ENCODE measurements around the gene MALSU1.
A peak's percentile ranks its signal among the peaks of the same experiment; 100 is the strongest.
"Not testable (repeated sequence)": the region's sequence is repeated elsewhere in the genome, so short reads cannot be mapped to it uniquely, and the experiment has no call there.

Gene MALSU1

DNA sequence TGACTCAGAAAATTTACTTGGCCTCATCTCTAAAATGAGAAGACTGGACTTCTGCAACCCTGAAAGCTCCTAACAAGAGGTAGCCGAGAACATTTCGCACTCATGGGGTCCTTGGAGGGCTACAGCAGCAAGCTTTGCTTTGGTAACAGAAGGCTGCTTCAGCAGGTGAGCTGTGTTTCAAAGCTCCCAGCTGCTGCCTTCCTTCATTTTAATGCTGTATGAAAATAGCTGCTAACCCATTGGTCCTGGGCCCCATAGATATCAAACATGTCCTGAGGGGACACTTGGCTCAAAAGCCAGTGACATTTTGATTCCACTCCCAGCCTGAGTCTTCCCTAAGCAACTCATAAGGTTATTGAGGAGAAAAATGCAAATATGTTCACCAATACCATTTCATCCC is 14.3 kb upstream of the MALSU1 start:
- Histone ChIP-seq H3K4me3 (no peak overlapping the region), H3K27ac (no peak overlapping the region)

- Histone ChIP-seq H3K4me3 (no peak overlapping the region), H3K27ac (no peak overlapping the region)
These were observed 13.2 kb upstream of the MALSU1 start for GRCh38 chr7:23285657-23286646.

GRCh38 chr7:23287612-23288011 is 11.5 kb upstream of the MALSU1 start:
- Histone ChIP-seq H3K4me3 (no peak overlapping the region), H3K27ac (no peak overlapping the region)

DNA sequence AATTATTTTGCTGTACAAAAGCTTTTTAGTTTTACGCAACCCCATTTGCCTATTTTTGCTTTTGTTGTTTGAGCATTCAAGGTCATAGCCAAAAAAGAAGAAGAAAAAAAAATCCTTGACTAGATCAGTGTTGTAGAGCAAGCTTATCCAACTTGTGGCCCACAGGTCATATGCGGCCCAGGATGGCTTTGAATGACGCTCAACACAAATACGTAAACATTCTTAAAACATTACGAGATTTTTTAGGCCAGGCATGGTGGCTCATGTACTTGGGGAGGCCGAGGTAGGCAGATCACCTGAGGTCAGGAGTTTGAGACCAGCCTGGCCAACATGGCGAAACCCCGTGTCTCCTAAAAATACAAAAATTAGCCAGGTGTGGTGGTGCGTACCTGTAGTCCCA is 8.1 kb upstream of the MALSU1 start:
- Histone ChIP-seq H3K27ac (no peak overlapping the region), H3K4me3 (no peak overlapping the region)

- Histone ChIP-seq H3K27ac (no peak overlapping the region), H3K4me3 (no peak overlapping the region)
These were observed 7.1 kb upstream of the MALSU1 start for GRCh38 chr7:23291957-23292560.

DNA sequence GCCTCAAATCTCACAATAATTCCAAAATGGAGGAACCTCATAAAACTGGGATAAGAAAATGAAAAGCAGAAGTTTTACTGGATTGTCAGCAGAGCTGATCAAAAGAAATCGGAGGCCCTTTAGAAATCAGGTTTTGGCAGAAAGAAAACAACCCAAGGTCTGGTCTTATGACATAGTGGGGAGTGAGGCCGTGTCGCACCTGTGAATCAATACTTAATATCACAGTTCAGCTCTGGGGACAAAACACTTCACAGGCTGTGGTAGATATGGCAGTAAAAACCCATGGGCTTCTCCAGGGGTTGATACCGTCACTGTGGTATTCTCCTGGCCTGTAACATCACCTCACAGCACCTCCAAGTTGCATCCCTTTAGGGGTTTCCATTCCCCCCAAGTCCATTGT is 6.5 kb upstream of the MALSU1 start:
- H3K4me3 ChIP-seq = no peak overlapping the region
- no peak overlapping the region for H3K27ac ChIP-seq

- no peak overlapping the region for H3K4me3 ChIP-seq
- no peak overlapping the region for H3K27ac ChIP-seq
These were observed 5.6 kb upstream of the MALSU1 start for GRCh38 chr7:23293500-23294073.

DNA sequence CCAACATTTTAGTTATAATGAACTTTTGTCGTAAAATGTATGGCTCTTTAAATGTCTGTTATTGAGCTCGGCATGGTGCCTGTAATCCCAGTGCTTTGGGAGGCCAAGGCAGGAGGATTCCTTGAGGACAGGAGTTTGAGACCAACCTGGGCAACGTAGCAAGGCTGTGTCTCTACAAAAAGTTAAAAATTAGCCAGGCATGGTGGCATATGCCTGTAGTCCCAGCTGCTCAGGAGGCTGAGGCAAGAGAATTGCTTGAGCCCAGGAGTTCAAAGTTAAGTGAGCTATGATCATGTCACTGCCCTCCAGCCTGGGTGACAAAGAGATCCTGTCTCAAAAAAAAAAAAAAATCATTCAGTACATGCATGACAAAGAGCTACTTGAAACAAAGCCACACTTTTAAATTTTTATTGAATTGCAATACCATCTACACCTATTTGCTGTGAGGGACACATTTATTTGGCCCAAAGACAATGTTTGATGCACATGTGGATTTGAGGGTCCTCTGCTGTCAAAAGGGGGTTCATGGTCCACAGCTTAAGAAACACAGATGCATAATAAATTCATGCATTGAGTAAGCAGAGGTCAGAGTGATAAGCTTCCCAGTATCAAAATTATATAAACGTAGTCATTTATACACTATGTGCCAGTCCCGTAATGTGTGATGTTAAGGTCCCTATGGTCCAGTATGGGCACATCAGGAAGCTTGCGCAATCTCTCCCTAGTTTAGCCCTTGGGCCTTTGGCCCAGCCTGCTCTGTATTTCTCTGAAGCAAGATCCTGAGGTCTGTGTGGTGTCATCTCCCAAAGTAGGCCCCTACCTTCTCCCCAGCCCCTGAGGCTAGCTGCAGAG is 4.4 kb upstream of the MALSU1 start:
- no peak overlapping the region for H3K4me3 ChIP-seq
- no peak overlapping the region for H3K27ac ChIP-seq

DNA sequence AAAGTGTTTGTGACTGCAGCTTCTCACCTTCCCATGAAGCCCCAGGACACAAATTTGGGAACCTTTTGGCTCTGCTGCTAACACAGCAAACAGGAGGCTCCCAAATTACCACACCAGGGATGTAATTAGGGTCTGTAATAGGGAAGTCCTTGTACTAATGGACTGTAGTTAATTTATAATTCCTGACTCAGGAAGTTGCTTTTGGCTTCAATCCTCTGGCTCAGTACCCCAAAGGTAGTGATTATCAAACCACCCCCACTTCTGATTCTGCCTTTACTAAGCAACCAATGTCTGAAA is 3.8 kb upstream of the MALSU1 start:
- no peak overlapping the region for H3K27ac ChIP-seq

GRCh38 chr7:23298141-23298881 is 828 bp upstream of the MALSU1 start:
- Histone ChIP-seq H3K4me3 (peak overlapping the region; percentile 71 to 98 (median 88)), H3K27ac (peak overlapping the region in 19 of 21 experiments; percentile 57 to 94 (median 88))

More for the DNA sequence above, 3.8 kb upstream of the MALSU1 start:
- H3K4me3 ChIP-seq = no peak overlapping the region

- peak overlapping the region; percentile 71 to 98 (median 88) for H3K4me3 ChIP-seq
- H3K27ac ChIP-seq = peak overlapping the region; percentile 65 to 94 (median 87)
These were observed 696 bp downstream of the MALSU1 start for GRCh38 chr7:23299770-23300300.

- Histone ChIP-seq H3K27ac (no peak overlapping the region), H3K4me3 (no peak overlapping the region)
These were observed 7.9 kb downstream of the MALSU1 start for GRCh38 chr7:23306936-23307521.

- H3K27ac ChIP-seq = no peak overlapping the region
- H3K4me3 ChIP-seq = no peak overlapping the region
These were observed 9.6 kb downstream of the MALSU1 start for GRCh38 chr7:23308754-23309153.

DNA sequence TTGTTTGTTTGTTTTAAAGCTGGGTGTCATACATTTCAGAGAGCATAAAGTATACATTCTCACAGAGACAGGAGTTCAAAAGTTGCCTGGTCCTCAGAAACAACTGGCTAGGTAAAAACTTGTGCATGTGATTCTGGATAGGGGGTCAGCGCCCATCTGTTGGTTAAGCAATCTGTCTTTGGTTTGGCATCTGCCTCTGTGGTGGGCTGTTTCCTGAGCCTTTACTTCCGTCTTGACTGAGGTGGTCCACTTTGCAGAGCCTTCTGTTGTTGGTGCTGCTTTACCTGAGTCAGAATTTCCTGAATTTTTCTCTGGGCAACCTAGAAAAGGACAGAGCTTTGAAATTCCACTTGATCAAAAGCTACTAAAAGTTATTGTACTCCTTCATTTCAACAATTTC is 13.0 kb downstream of the MALSU1 start:
- H3K4me3 ChIP-seq, H3K27ac ChIP-seq: not testable (repeated sequence)

DNA sequence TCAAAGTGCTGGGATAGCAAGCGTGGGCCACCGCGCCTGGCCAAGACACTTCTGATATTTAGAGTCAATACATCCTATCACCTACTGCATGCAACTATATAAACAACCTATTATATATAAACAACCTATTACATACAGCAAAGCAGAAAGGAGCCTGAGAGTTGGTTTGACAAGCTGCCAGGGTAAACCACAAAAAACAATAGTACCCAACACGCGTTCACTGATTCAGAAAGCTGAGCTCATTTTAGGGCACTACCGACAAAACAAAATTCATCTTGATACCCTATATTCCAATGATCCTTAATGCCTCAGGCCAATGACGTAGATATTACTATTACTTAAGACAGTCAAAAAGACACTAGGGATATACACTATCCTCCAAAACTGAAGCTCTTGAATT is 16.2 kb downstream of the MALSU1 start:
- Histone ChIP-seq H3K27ac (no peak overlapping the region), H3K4me3 (no peak overlapping the region)

GRCh38 chr7:23331132-23331531 is 32.0 kb downstream of the MALSU1 start:
- H3K4me3 ChIP-seq = no peak overlapping the region
- H3K27ac ChIP-seq = no peak overlapping the region

GRCh38 chr7:23332193-23332592 is 33.1 kb downstream of the MALSU1 start:
- H3K4me3 ChIP-seq = no peak overlapping the region

DNA sequence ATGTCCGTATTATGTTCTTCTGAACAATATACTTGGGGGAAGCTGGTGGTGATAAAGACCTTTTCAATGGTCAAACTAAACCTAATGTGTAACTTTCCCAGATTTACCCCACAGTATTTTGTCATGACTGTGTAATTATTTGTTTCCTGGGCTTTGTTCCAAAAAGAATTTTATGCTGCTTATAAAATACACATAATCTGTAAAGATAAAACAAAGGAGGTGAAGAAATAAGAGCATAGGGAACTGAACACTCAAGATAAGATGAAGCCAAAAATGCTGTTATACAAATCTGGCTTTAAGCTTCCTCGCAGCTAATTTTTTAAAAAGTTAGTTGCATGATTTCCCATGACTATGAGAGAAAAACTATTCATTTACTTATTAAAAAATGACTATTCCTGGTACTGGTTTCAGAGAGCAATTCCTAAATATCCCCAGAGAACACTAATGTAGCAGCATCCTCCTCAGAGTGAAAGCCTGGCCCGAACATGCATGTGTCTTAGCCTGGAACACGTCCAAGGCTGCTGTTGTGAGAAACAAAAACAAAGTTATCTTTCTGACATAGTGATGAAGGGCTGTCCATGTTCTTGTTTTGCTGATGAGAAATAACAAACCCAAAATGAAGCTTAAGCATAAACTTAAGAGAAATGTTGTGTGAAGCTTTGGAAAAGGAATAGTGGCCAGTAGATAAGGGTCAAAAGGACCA is 33.9 kb downstream of the MALSU1 start:
- Histone ChIP-seq H3K4me3 (no peak overlapping the region), H3K27ac (peak overlapping the region in 6 of 21 experiments; percentile 19 to 54 (median 34))

More at GRCh38 chr7:23332193-23332592, 33.1 kb downstream of the MALSU1 start:
- no peak overlapping the region for H3K27ac ChIP-seq

Measured in skin epidermis (tissue), 12 donors.